SK-MEL-5 (cell line): Measurements from ENCODE around the gene STH. TPM values are rescaled to one million over a fixed set of nuclear protein-coding genes. Genes with fewer than 3 reads are reported as not detected.

Experiments used
- DNase-seq: peaks from one replicate; pipeline ENCODE4 v3.0.0-alpha.2; 2016; ENCODE audit warnings: low read depth, low spot score
- in situ Hi-C: cut with HindIII; loops from 2 replicates; pipeline ENCODE4 v1.10.0; 2016; ENCODE audit warnings: low sequenced_read_pairs, high pct_unique_total_duplicates, low pct_unique_long_range_greater_than_20kb
- total RNA-seq: library from RNA; depleted of rRNA; stranded (reverse); fragments of >200 nt; shearing (Covaris generic); gene quantifications from 2 replicates; pipeline ENCODE4 v1.2.3, GENCODE V29; 2014

The STH gene
- total RNA-seq, 1 experiment from 2014 or later = not detected

DNA sequence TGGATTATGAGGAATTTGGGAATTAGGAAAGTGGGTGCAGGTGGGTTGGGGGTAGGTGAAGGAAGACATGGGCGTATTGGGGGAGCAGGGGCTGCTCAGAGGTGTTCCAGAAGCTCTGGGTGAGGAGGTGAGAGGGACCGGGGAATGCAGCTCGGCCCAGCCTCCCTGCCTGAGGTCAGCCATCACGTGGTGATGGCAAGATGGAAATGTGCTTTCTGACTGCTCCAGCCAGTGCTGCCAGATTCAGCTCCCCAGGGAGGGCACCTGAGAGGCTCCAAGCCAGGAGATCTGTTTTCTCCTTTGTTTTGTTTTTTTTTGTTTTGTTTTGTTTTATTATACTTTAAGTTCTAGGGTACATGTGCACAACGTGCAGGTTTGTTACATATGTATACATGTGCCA is 35.2 kb upstream of the STH start:
- in situ Hi-C loops = no loop called here
- DNase-seq = no peak

DNA sequence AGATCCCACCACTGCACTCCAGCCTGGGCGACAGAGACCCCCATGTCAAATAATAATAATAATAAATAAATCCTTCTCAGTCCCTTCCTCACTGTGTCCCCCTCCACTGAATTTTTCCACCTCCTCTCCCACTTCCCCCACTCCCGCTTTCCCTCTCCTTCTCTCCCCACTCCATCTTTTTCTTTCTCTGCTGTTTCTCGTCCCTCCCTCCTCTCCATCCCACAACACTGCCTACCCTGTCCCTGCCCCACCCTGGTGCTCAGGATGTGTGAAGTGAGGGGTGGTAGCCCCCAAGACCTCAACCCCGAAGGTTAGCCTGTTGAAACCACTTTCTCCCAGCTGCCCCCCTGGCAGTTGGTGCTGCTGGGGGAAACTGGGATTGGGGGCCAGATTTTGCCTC is 34.4 kb upstream of the STH start:
- no peak for DNase-seq
- in situ Hi-C loops = no loop called here

DNA sequence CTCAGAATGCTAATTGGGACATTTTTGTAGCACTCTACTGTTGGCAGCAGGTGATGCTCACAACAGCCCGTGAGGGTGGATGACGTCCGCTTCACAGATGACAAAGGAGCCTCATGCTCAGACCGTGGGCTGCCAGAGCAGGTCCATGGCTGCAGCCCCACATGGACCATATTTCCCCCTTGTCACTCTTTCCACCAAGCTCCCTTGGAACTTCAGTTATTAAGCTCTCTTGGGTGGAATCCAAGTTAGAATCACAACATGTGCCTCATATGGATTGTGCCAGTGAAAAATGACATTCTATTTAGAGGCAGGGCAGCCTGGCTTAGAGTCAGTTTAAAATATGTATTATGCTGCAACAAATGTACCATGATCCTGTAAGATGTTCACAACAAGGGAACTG is 33.2 kb upstream of the STH start:
- no peak for DNase-seq
- in situ Hi-C loops = no loop called here

DNA sequence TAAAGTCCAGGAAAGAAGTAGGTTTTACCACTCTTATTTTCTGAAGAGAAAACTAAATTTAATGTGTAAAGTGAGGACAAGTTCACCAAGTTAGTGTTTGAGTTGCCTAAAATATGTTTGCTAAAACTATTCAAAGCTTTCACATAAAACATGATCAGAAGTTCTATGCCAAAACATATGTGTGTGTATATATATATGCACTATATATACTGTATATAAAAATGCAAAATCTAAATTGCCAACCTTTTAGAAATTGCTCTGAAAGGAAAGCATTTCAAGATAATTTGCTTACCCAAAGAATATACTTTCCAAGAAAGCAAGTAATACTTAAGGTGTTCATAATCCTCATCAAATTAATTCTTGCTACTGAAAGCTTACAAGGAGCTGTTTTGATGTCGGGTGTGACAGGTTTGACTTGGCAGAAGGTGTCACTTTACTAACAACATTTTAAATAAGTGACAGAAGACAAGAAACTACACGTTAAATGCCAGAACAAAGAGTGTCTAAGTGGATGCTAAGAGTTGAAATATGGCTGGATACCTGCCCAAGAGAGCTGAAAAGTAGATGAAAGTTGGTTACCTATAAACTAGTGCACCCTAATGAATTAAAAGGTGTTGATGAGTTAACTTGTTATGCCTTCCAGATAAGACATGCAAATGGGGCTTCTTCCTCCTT is 32.3 kb upstream of the STH start:
- no peak for DNase-seq

DNA sequence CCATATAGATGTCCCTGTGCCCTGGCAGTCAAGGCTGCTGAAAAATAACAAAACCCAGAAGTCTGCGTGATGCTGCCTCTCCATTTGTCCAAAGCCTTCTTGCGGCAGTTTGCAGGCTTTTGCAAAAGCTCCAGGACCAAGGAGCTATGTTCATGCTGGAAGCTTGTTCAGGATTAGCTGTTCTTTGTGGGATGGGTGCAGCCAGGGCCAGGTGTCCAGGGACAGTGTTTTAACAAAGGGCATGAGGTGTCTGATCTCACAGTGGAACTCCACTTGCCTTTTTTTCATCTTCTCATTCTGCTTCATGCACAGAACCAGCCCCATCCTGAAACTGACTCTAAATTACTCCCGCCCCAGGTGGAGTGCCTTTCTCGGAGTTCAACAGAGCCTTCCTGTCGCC is 31.7 kb upstream of the STH start:
- no peak for DNase-seq
- in situ Hi-C loops = no loop called here

More for the DNA sequence above, 32.3 kb upstream of the STH start:
- in situ Hi-C loops = no loop called here

DNA sequence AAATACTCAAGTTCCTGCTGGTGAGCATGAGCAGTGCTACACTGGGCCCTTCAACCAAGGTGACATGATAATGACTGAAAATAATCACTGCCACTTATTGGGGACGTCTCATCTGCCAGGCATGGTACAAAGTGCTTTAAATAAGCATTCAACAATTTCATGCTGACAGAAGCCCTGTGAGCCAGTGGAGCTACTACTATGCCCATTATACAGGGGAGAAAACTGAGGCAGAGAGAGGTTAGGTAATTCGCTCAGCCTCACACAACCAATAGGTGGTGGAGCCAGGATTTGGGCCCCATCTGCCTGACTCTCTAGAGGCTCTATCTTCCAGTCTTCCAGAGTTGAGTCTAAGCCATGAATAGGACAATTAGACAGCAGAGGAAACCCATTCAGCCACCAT is 30.3 kb upstream of the STH start:
- in situ Hi-C loops = no loop called here
- DNase-seq = no peak

DNA sequence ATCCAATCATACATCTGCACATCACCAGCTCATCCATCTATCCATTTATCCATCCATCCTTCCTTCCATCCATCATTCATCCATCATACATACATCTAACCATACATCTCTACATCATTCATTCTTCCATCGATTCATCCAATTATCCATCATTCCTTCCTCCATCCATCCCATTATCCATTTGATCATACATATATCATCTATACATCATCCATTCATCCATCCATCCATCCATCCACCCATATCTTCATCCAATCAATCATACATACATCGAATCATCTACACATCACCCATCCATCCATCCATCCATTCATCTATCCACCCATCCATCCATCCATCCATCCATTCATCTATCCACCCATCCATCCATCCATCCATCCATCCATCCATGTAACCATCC is 29.3 kb upstream of the STH start:
- in situ Hi-C loops = no loop called here
- no peak for DNase-seq

DNA sequence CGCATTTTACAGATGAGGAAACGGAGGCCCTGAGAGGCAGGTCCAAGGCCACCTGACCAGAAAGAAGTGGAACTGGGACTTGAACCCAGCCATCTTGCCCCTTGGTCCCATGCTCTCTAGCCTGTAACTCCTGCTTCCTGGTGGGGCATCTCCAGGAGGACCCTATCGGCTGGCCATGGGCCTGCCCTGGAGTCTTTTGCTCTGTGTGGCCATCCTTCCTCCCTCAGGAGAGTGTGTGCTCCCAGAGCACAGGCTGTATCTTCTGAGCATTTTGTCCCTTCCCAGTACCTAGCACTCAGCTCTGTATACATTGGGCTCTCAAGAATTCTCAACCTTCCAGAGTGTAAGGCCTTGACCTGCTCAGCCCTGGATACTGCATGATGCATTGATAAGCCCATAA is 28.4 kb upstream of the STH start:
- no peak for DNase-seq
- in situ Hi-C loops = no loop called here

DNA sequence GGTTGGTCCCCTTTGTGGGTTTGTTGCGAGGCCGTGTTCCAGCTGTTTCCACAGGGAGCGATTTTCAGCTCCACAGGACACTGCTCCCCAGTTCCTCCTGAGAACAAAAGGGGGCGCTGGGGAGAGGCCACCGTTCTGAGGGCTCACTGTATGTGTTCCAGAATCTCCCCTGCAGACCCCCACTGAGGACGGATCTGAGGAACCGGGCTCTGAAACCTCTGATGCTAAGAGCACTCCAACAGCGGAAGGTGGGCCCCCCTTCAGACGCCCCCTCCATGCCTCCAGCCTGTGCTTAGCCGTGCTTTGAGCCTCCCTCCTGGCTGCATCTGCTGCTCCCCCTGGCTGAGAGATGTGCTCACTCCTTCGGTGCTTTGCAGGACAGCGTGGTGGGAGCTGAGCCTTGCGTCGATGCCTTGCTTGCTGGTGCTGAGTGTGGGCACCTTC is 27.3 kb upstream of the STH start:
- DNase-seq = no peak
- in situ Hi-C loops = no loop called here

DNA sequence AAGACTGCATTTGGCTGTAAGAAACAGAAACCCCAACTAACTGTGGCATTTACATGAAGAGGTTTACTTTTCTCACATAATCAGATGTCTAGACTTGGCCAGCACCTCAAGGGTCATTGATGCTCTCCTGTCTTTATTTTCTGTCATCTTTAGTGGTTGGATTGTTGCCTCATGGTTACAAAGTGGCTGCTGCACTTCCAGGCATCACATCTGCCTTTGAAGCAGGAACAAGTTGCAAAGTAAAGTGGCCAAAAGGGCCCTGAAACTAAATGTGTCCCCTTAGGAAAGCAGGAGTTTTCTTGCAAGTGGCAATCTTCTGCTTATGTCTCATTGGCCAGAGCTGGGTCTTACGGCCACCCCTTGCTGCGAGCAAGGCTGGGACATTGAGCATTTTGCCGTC is 26.5 kb upstream of the STH start:
- no peak for DNase-seq
- in situ Hi-C loops = no loop called here

DNA sequence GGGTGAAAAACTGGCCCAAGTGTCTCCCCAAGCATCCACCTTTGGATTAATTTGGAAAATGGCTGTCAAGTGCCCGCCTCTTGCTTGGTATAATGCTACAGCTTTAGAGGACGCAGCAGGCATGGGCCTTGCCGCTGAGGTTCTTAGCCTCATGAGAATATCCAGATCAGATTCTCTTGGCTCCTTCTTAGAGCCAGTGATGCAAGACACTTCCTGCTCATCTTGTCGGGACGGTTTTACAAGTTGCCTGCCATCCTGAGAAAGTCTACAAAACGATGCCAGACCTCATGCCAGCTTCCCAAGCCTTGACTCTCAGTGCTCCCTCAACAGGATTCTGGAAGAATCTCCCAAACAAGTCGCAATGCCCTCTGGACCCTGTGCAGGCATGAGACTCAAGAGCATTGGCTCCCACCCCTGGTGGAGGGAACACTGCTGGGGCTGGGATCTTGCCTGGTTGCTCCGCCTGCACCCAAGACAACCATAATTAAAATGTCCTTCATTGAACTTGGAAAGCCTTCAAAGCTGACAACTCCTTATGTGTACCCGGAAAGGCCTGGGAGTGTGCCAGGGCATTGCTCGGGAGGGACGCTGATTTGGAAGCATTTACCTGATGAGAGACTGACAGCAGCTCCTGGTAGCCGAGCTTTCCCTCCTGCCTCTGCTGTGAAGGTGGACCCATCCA is 25.8 kb upstream of the STH start:
- in situ Hi-C loops = no loop called here

DNA sequence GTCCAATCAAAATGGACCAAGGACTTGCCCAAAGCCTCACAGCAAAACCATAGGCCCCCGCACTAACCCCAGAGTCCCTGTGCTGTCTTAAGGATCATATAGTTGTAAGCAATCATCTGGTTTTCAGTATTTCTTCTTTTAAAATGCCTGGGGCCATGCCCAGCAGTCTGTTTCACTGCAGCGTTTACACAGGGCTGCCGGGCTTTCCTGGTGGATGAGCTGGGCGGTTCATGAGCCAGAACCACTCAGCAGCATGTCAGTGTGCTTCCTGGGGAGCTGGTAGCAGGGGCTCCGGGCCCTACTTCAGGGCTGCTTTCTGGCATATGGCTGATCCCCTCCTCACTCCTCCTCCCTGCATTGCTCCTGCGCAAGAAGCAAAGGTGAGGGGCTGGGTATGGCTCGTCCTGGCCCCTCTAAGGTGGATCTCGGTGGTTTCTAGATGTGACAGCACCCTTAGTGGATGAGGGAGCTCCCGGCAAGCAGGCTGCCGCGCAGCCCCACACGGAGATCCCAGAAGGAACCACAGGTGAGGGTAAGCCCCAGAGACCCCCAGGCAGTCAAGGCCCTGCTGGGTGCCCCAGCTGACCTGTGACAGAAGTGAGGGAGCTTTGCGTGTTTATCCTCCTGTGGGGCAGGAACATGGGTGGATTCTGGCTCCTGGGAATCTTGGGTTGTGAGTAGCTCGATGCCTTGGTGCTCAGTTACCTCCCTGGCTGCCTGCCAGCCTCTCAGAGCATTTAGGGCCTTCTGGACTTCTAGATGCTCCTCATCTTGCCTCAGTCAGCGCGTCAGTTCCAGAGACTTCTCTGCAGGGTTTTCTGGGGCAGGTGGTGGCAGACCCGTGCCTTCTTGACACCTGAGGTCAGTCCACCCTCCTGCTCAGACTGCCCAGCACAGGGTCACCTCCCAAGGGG is 24.8 kb upstream of the STH start:
- in situ Hi-C loops = no loop called here
- DNase-seq = no peak

More for the DNA sequence above, 25.8 kb upstream of the STH start:
- DNase-seq = no peak

DNA sequence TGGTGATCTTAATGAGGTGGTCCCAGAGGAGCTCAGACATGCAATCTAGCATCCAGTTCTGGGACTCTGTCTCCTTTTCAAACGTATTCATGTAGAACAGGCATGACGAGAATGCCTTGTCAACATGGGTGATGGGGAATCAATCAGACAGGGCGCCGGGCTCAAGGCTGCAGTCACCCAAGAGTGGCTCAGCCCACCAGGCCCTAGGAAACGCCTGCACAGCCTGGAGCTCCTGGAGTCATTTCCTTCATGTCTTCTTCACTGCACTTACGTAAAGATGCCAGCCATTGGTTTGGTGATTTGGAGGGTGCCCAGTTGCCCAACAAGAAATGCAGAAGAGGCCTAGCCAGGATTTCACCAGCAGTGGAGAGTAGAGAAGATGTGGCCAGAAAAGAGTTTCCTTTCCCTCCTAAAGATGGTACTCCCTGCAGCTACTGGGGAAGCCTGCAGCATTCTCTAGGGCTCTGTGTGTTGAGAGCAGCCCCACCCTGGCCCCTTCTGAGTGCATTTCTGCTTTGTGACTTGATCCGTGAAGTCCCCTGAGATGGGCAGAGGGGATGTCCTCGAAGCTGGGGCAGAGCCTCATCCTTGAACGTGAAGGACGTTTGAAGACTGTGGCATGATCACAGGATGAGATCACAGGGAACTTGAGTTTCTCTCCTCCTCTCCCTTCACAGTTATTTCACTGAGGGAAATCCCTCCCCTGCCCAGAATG is 24.0 kb upstream of the STH start:
- in situ Hi-C loops = no loop called here
- DNase-seq = no peak

DNA sequence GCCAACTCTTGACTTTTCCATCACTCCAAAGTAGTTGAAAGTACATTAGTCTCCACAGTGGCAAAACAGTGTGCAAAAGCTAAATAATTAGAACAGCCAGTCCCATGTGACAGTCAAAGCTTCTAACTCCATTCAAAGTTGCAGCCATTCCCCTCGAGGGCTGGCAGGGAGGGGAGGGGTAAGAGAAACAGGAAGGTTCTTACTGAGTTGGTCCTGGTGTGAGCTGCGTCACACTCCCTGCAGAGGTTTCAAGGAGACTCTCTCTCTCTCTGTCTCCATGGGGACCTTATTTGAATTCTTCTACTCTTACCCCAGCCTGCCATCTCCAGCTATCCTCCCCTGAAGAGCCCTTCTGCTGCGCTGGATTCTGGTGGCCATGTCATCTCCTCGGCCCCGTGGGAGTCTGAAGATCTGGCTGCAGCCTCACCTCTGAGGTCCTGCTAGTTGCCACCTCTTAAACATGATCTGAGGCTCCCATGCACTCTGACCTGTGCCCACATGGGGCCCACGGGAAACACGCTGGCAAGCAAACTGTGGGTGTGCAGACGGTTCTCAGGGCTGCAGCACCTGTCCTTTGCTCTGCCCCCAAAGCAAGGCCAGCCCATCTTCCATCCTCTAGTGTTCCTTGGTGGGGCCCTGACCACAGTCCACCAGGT is 23.3 kb upstream of the STH start:
- DNase-seq = no peak
- in situ Hi-C loops = no loop called here

DNA sequence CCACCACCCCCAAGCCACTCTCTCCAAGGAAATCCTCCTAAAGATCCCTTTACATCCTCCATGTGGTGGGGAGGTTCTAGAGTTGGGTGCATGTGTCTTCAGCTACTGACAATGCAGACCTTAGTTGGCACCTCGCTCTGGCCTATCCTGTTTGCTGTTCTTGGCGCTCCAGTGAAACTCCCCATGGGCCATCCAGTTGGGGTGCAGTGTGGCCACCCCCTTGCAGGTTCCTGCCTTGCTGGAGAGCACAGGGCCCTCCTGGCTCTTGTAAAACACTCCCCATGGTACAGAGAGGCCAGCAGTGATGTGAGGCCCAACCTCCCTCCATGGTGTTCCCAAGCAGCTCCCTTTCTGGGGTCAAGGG is 22.7 kb upstream of the STH start:
- DNase-seq = no peak
- in situ Hi-C loops = no loop called here

DNA sequence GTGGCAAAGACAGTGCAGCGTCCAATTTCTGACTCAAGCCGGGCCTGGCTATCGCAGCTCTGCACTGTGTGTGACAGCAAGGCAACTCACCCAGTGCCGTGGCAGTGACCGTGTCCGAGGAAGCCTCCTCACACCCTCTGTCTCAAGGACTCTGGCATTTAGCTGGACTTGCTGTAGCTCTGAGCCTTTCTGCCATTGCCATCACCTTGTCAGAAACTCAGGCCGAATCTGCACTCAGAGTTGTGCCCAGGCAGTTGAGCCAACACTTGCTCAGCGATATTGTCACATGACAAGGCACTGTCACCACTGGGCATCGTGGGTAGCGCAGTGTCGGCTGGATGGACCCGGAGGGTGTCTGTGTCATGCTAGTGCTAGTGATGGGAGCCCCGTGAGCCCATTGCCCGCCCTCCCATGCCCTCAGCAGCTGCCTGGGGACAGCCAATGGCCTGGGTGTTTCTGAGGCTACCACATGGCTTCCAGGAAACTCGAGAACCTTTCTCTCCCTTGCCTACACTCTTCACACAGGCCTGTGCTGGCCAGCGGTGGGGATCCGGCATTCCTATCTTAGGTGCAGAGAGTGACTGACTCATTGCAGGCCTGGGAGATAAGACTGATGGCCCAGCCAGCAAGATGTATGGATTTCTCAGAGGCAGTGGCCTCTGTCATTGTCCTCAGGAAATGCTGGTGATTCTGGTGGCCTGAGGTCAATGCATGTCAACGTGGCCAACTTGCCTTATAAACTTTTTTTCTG is 22.1 kb upstream of the STH start:
- in situ Hi-C loops = no loop called here
- DNase-seq = no peak

DNA sequence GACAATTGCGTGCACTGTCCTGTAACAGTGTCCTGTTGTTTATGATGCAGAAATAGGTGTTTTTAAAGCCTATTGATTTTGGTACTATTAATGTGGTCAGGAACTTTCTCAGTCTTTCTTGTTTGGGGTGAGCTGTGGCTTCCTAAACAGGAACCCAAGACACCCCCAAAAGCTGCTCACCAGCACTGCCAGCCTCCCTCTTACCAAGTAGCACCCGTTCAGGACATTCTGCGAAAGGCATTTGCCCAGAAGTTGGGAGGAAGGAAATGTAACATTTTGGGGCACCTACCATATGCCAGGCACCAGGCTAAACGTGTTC is 21.6 kb upstream of the STH start:
- no peak for DNase-seq
- in situ Hi-C loops = no loop called here
